ENCODE results near the gene VSX2. TPM values are rescaled to one million over a fixed set of nuclear protein-coding genes. Genes with fewer than 3 reads are reported as not detected.

VSX2 gene
- total and polyA plus RNA-seq, 2 of the 13 experiments (the other 11 are each of a cell fraction or from before 2014, with no cell fraction given), result 0.05 TPM; not detected in 1

DNA sequence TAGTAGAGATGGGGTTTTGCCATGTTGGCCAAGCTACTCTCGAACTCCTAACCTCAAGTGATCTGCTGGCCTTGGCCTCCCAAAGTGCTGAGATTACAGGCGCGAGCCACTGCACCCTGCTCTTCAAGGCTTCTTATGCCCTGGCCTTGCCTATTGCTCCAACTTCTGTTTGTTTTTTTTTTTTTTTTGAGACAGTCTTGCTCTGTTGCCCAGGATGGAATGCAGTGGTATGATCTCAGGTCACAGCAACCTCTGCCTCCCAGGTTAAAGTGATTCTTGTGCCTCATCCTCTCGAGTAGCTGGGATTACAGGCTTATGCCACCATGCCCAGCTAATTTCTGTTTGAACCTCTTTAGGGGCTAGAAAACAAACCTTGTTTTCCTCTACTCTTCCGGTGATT is 69.4 kb downstream of the VSX2 start:
- no peak overlapping the region for H3K9ac ChIP-seq (ENCODE audit: insufficient read depth, low read depth, low read length)
- 27% methylated on average over 5 of the region's 5 CpGs for WGBS (ENCODE audit: low lambda C conversion rate)
- in situ Hi-C loops (cut with HindIII; ENCODE audit: extremely low pct_ligation_motif_present, low pct_unique_long_range_greater_than_20kb) (no loop called here), intact Hi-C loops (cut with micrococcal nuclease; ENCODE audit: unreplicated experiment) (no loop called here)
- ChIA-PET CTCF (ENCODE audit: low intra/inter-chr PET ratio, low total read pairs) (no interaction called here), POLR2A (no interaction called here)
- TF ChIP-seq, protein P1, sequence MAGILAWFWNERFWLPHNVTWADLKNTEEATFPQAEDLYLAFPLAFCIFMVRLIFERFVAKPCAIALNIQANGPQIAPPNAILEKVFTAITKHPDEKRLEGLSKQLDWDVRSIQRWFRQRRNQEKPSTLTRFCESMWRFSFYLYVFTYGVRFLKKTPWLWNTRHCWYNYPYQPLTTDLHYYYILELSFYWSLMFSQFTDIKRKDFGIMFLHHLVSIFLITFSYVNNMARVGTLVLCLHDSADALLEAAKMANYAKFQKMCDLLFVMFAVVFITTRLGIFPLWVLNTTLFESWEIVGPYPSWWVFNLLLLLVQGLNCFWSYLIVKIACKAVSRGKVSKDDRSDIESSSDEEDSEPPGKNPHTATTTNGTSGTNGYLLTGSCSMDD (CRISPR knock-in tag; IDR thresholded peaks at IDR 0.05), result no peak
- TF ChIP-seq ZNF343 (CRISPR knock-in tag; IDR thresholded peaks at IDR 0.05), result no peak
- no peak for TF ChIP-seq ZNF552 (CRISPR knock-in tag; IDR thresholded peaks at IDR 0.05; ENCODE audit: borderline replicate concordance)
- TF ChIP-seq, protein P2, sequence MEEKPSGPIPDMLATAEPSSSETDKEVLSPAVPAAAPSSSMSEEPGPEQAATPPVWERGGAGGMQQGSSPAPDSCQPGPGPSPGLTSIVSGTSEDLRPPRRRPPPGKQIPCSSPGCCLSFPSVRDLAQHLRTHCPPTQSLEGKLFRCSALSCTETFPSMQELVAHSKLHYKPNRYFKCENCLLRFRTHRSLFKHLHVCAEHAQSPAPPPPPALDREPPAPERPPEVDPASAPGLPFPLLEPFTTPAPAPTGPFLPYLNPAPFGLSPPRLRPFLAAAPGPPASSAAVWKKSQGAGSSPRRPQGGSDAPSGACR (CRISPR knock-in tag; IDR thresholded peaks at IDR 0.05), result no peak
- no peak for TF ChIP-seq NFYB (CRISPR knock-in tag; IDR thresholded peaks at IDR 0.05)
- TF ChIP-seq REXO4 (CRISPR knock-in tag; IDR thresholded peaks at IDR 0.05; ENCODE audit: borderline replicate concordance), result no peak
- no peak for TF ChIP-seq ZNF670 (CRISPR knock-in tag; IDR thresholded peaks at IDR 0.05; ENCODE audit: borderline replicate concordance)
- TF ChIP-seq, protein P3, sequence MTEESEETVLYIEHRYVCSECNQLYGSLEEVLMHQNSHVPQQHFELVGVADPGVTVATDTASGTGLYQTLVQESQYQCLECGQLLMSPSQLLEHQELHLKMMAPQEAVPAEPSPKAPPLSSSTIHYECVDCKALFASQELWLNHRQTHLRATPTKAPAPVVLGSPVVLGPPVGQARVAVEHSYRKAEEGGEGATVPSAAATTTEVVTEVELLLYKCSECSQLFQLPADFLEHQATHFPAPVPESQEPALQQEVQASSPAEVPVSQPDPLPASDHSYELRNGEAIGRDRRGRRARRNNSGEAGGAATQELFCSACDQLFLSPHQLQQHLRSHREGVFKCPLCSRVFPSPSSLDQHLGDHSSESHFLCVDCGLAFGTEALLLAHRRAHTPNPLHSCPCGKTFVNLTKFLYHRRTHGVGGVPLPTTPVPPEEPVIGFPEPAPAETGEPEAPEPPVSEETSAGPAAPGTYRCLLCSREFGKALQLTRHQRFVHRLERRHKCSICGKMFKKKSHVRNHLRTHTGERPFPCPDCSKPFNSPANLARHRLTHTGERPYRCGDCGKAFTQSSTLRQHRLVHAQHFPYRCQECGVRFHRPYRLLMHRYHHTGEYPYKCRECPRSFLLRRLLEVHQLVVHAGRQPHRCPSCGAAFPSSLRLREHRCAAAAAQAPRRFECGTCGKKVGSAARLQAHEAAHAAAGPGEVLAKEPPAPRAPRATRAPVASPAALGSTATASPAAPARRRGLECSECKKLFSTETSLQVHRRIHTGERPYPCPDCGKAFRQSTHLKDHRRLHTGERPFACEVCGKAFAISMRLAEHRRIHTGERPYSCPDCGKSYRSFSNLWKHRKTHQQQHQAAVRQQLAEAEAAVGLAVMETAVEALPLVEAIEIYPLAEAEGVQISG (CRISPR knock-in tag; IDR thresholded peaks at IDR 0.05), result no peak
- TF ChIP-seq ZNF432 (CRISPR knock-in tag; IDR thresholded peaks at IDR 0.05; ENCODE audit: borderline replicate concordance), result no peak
- TF ChIP-seq, protein P4, sequence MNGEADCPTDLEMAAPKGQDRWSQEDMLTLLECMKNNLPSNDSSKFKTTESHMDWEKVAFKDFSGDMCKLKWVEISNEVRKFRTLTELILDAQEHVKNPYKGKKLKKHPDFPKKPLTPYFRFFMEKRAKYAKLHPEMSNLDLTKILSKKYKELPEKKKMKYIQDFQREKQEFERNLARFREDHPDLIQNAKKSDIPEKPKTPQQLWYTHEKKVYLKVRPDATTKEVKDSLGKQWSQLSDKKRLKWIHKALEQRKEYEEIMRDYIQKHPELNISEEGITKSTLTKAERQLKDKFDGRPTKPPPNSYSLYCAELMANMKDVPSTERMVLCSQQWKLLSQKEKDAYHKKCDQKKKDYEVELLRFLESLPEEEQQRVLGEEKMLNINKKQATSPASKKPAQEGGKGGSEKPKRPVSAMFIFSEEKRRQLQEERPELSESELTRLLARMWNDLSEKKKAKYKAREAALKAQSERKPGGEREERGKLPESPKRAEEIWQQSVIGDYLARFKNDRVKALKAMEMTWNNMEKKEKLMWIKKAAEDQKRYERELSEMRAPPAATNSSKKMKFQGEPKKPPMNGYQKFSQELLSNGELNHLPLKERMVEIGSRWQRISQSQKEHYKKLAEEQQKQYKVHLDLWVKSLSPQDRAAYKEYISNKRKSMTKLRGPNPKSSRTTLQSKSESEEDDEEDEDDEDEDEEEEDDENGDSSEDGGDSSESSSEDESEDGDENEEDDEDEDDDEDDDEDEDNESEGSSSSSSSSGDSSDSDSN (CRISPR knock-in tag; IDR thresholded peaks at IDR 0.05), result no peak
- no peak for TF ChIP-seq ZKSCAN5 (CRISPR knock-in tag; IDR thresholded peaks at IDR 0.05)
- TF ChIP-seq KLF11 (CRISPR knock-in tag; IDR thresholded peaks at IDR 0.05), result no peak
- TF ChIP-seq GABPA (IDR thresholded peaks at IDR 0.05; ENCODE audit: low read depth, low read length), result no peak
- no peak for TF ChIP-seq GABPA (CRISPR knock-in tag; IDR thresholded peaks at IDR 0.05; ENCODE audit: low read depth)
- BruUV-seq (replicated peaks), result no TSS peak
- no peak overlapping the region for H3K4me2 ChIP-seq (ENCODE audit: low read depth, low read length)
- H3K79me2 ChIP-seq (ENCODE audit: insufficient read depth, low read length), result no peaks in the 10 kb centered on the region
- no peak for DNase-seq (ENCODE audit: low spot score)
- H3K9me3 ChIP-seq (ENCODE audit: low read length), result no peaks in the 10 kb centered on the region
- H3K4me1 ChIP-seq (ENCODE audit: insufficient read depth, low read length), result peaks cover 12% of the 10 kb centered on the region
- no peak overlapping the region for H3K4me3 ChIP-seq (replicated peaks in 1 of 3; ENCODE audit: insufficient read depth in 1 of 3, low read depth in 2 of 3, low read length in 3 of 3)
- H3K27me3 ChIP-seq (ENCODE audit: control insufficient read depth in 1 of 2, insufficient read depth in 2 of 2, low read length in 2 of 2), result no peaks in the 10 kb centered on the region
- H3K36me3 ChIP-seq (replicated peaks in 1 of 2; ENCODE audit: control insufficient read depth in 1 of 2, insufficient read depth in 2 of 2, low read length in 2 of 2), result no peaks in the 10 kb centered on the region
- no peak overlapping the region for H3K27ac ChIP-seq (ENCODE audit: extremely low read length, insufficient read depth, low read length)
- no peaks in the 10 kb centered on the region for H4K20me1 ChIP-seq (ENCODE audit: insufficient read depth, low read length)
- no peak for FAIRE-seq
- H2AFZ ChIP-seq (ENCODE audit: low read length), result no peak overlapping the region
- ATAC-seq, result no peak

Data from HepG2 (cell line).